ENCODE results near the gene SERPINB1.
"Not testable (repeated sequence)": the region's sequence is repeated elsewhere in the genome, so short reads cannot be mapped to it uniquely, and the experiment has no call there.

SERPINB1 gene

GRCh38 chr6:2841264-2842138 lies at the start of gene SERPINB1:
TSS of gene SERPINB1 (minus strand) at chr6:2841863. CDS start at chr6:2840586, 1,277 bp downstream.
- peak; percentile 90 for DNase-seq (ENCODE audit: low spot score)

- DNase-seq (ENCODE audit: low spot score), result no peak
Measured at GRCh38 chr6:2890976-2891767, 49.5 kb upstream of the SERPINB1 start.

DNA sequence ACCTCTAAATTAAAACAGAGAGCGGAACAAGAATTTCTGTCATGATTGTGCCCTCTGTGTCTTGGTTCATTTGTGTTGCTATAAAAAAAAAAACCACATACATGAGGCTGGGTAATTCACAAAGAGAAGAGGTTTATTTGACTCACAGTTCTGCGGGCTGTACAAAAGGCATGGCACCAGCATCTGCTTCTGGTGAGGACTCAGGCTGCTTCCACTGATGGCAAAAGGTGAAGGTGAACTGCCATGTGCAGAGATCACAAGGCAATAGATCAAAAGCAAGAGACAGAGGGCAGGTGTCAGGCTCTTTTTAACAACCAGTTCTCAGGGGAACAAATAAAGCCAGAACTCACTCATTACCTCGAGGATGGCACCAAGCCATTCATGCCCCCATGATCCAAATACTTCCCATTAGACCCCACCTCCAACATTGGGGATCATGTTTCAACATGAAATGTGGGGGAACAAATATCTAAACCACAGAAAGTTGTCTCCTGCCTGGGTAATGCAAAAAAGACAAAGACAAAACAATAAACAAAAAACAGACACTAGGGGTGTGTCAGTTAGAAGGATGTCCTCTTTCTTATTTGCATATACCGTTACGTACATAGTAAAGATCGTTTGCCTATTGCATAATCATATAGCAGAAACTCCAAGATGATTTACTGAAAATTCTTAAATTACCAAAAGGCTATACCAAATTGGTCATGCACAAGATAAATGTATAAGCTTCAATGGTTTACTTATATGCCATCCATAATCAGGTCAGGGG lies 44.5 kb upstream of the SERPINB1 start:
- no peak for DNase-seq (ENCODE audit: low spot score)

DNA sequence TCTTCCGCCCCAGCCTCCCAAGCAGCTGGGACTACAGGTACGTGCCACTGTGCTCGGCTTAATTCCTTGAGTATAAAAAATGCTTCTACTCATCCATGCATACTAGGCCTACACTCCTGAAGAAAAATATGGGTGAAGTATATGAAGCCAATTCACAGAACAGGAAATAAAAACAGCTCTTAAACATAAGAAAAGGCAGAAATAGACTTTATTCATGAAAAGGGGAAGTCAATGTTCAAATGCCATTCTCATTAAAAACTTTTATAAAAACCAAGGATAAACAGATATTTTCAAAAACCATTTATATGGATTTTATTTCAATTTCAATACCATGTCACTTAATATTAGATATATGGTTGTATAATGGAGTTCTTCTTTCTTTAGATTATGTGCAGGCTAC lies 43.1 kb upstream of the SERPINB1 start:
- DNase-seq (ENCODE audit: low spot score), result no peak

GRCh38 chr6:2883673-2884072 lies 42.0 kb upstream of the SERPINB1 start:
- no peak for DNase-seq (ENCODE audit: low spot score)

- no peak for DNase-seq (ENCODE audit: low spot score)
Measured at GRCh38 chr6:2881423-2881822, 39.8 kb upstream of the SERPINB1 start.

GRCh38 chr6:2880156-2880555 lies 38.5 kb upstream of the SERPINB1 start:
- not testable (repeated sequence) for DNase-seq (ENCODE audit: low spot score)

DNA sequence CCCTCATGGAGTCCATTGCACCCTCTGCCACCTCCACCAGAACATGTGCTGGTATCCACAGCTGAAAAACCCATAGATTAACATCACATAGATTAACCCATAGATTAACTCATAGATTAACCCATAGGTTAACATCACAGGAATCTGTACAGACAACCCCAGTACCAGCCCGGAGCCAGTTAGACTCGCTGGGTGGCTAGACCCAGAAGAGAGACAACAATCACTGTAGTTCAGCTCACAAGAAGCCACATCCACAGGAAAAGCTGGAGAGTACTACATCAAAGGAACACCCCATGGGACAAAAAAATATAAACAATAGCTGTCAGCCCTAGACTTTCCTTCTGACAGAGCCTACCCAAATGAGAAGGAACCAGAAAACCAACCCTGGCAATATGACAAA lies 36.3 kb upstream of the SERPINB1 start:
- DNase-seq (ENCODE audit: low spot score), result no peak

DNA sequence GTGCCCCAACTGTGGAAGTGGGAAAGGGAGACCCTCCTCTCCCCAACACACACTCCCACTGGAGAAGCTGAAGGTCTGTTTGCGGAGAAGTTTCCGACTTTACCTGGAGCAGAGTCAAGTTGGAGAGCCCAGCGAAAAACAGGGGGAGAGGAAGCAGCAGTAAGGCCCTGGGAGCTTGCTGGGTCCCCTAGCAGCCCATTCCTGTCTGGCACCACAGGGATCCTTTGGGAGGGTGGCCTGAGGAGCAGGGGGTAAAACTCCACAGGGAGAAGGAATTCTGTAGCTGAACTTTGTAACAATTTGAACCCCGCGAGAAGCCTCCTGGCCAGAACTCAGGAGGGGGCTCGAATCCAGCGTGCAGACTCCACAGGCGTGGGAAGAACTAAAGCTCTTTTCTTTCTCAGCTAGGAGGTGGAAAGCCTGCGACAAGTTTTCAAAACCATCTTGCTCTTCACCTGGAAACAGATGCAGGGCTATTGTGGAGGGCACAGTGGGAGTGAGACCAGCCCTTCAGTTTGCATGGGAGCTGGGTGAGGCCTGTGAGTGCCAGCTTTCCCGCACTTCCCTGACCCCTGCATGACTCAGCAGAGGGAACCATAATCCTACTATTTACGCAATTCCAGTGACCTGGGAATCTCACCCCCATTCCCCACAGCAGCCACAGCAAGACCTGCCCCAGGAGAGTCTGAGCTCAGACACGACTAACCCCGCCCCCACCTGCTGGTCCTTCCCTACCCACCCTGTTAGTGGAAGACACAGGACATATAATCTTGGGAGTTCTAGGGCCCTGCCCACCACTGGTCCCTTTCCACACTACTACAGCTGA lies 35.6 kb upstream of the SERPINB1 start:
- no peak for DNase-seq (ENCODE audit: low spot score)

GRCh38 chr6:2876210-2877056 lies 34.8 kb upstream of the SERPINB1 start:
- DNase-seq (ENCODE audit: low spot score), result peak; percentile 88

- peak; percentile 60 for DNase-seq (ENCODE audit: low spot score)
Measured at GRCh38 chr6:2875359-2876191, 33.9 kb upstream of the SERPINB1 start.

GRCh38 chr6:2873643-2874042 lies 32.0 kb upstream of the SERPINB1 start:
- DNase-seq (ENCODE audit: low spot score), result no peak

- DNase-seq (ENCODE audit: low spot score), result no peak
Measured at GRCh38 chr6:2872423-2873358, 31.0 kb upstream of the SERPINB1 start.

DNA sequence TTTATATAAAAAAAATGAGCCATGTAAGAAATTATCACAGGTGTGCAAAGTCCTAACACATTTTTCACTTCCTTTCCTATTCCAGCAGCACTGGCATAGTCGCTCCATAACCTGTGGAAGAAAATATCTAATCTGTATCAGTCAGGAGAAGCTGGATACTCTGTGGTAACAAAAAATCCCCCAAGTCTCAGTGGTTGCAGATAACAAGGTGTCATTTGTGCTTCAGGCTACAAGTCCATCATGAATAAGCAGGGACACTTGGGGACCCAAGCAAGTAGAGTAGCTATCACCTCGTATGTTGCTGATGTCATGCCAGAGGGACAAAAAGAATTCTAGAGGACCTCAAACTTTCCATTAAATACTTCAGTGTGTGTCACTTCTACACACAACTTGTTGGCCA lies 30.3 kb upstream of the SERPINB1 start:
- DNase-seq (ENCODE audit: low spot score), result no peak

- no peak for DNase-seq (ENCODE audit: low spot score)
Measured at GRCh38 chr6:2871102-2871501, 29.4 kb upstream of the SERPINB1 start.

- DNase-seq (ENCODE audit: low spot score), result no peak
Measured at GRCh38 chr6:2870046-2870636, 28.5 kb upstream of the SERPINB1 start.

GRCh38 chr6:2868637-2869036 lies 27.0 kb upstream of the SERPINB1 start:
- no peak for DNase-seq (ENCODE audit: low spot score)

All from GM03348 (cell line).